Breast epithelium (tissue), 4 donors: Measurements from ENCODE around the gene ABHD13. TPM values are rescaled to one million over a fixed set of nuclear protein-coding genes. Genes with fewer than 3 reads are reported as not detected.

Source experiments
- DNase-seq, 2 donors: peaks; one replicate each; pipeline ENCODE4 v3.0.0-alpha.2; 2019; ENCODE audit warnings: low spot score in 2 of 2
- H3K27ac ChIP-seq, 2 donors: fragments of 200-600 bp; sonication (generic) in 1 of 2; one replicate each; pipeline ENCODE4 v1.5.1; 2016 to 2019; ENCODE audit warnings: mild to moderate bottlenecking in 1 of 2
- H3K27me3 ChIP-seq, 2 donors: fragments of 200-600 bp; sonication (generic) in 1 of 2; one replicate each; pipeline versions ENCODE4 v1.5.1 to v1.6.0; 2017 to 2019; ENCODE audit warnings: control low read depth in 1 of 2, mild to moderate bottlenecking in 1 of 2
- H3K36me3 ChIP-seq: fragments of 200-600 bp; one replicate; pipeline ENCODE4 v1.5.1; 2019
- H3K4me1 ChIP-seq, 2 donors: fragments of 200-600 bp; sonication (generic); one replicate each; pipeline ENCODE4 v1.5.1; 2016 to 2019; ENCODE audit warnings: control low read depth in 1 of 2
- H3K4me3 ChIP-seq, 3 donors: fragments of 200-600 bp; sonication (generic); 1 replicate in 2 of 3; 2 replicates in 1 of 3; pipeline ENCODE4 v1.5.1; 2016 to 2019; ENCODE audit warnings: mild to moderate bottlenecking in 3 of 3, moderate library complexity in 2 of 3
- H3K9me3 ChIP-seq, 2 donors: fragments of 200-600 bp; sonication (generic) in 1 of 2; one replicate each; pipeline ENCODE4 v1.5.1; 2016 to 2019; ENCODE audit warnings: control low read depth in 1 of 2
- CTCF ChIP-seq, 3 donors: fragments of 450-650 bp; IDR thresholded peaks; one replicate each; pipeline ENCODE4 v1.5.1; 2016 to 2017; ENCODE audit warnings: antibody characterized with exemption in 3 of 3, mild to moderate bottlenecking in 3 of 3, moderate library complexity in 3 of 3
- POLR2A ChIP-seq: fragments of 450-650 bp; IDR thresholded peaks from one replicate; pipeline ENCODE4 v1.6.1; 2016; ENCODE audit warnings: antibody characterized with exemption, mild to moderate bottlenecking, moderate library complexity
- POLR2AphosphoS5 ChIP-seq, 3 donors: sonication (generic); formaldehyde crosslinking; IDR thresholded peaks; one replicate each; pipeline ENCODE4 v1.6.1; 2017; ENCODE audit warnings: antibody characterized with exemption in 3 of 3
- intact Hi-C: fragments of 100-400 bp; cut with DNase I; formaldehyde crosslinking; loops from one replicate; pipeline ENCODE4 v1.15.1; 2023; ENCODE audit warnings: low total_unique reads
- total RNA-seq, 3 donors: library from RNA; depleted of rRNA; stranded (reverse); fragments of >200 nt; gene quantifications; one replicate each; pipeline ENCODE4 v1.1.0, GENCODE V29; 2016

The ABHD13 gene
- total RNA-seq, 3 donors from 2014 or later: 9.9 to 20.5 (median 14.4) TPM

GRCh38 chr13:108268466-108269112 is 50.4 kb downstream of the ABHD13 start:
- peak overlapping the region in 1 of 2 donors; percentile 23 for H3K27ac ChIP-seq
- TF ChIP-seq POLR2A (no peak), CTCF (IDR thresholded peaks at IDR 0.05) (no peak), POLR2AphosphoS5 (IDR thresholded peaks at IDR 0.05) (no peak)

GRCh38 chr13:108269601-108270328 is 51.6 kb downstream of the ABHD13 start, which contains the start of gene TNFSF13B:
Gene TNFSF13B, plus strand, starts transcription at chr13:108269718. Its CDS starts 178 bp downstream, at chr13:108269896.
- intact Hi-C loops: no loop called here
- Histone ChIP-seq H3K4me3 (peak within 1 kb of the TSS; percentile 45 to 67 (median 53)), H3K36me3 (no peaks in the 10 kb centered on the region), H3K9me3 (no peaks in the 10 kb centered on the region), H3K27me3 (no peaks in the 10 kb centered on the region), H3K4me1 (no peaks in the 10 kb centered on the region), H3K27ac (peak within 1 kb of the TSS; percentile 14 to 54)
- TF ChIP-seq POLR2A (no peak), CTCF (IDR thresholded peaks at IDR 0.05) (no peak), POLR2AphosphoS5 (IDR thresholded peaks at IDR 0.05) (no peak)
- DNase-seq: no peak

More at GRCh38 chr13:108268466-108269112, 50.4 kb downstream of the ABHD13 start:
- Histone ChIP-seq H3K36me3 (no peaks in the 10 kb centered on the region), H3K4me3 (no peak overlapping the region), H3K9me3 (no peaks in the 10 kb centered on the region), H3K4me1 (no peaks in the 10 kb centered on the region), H3K27me3 (no peaks in the 10 kb centered on the region)
- no peak for DNase-seq
- intact Hi-C loops: no loop called here

GRCh38 chr13:108270442-108270841 is 52.2 kb downstream of the ABHD13 start:
- Histone ChIP-seq H3K4me1 (no peaks in the 10 kb centered on the region), H3K27me3 (no peaks in the 10 kb centered on the region), H3K4me3 (peak overlapping the region; percentile 45 to 67 (median 53)), H3K36me3 (no peaks in the 10 kb centered on the region), H3K27ac (peak overlapping the region in 1 of 2 donors; percentile 54), H3K9me3 (no peaks in the 10 kb centered on the region)
- intact Hi-C loops: no loop called here
- no peak for DNase-seq
- TF ChIP-seq POLR2A: no peak
- TF ChIP-seq CTCF (IDR thresholded peaks at IDR 0.05): no peak
- TF ChIP-seq POLR2AphosphoS5 (IDR thresholded peaks at IDR 0.05): no peak

GRCh38 chr13:108272333-108272732 is 54.1 kb downstream of the ABHD13 start:
- H3K4me3 ChIP-seq: no peak overlapping the region
- H3K9me3 ChIP-seq: no peaks in the 10 kb centered on the region
- H3K36me3 ChIP-seq: no peaks in the 10 kb centered on the region
- H3K27me3 ChIP-seq: no peaks in the 10 kb centered on the region
- H3K27ac ChIP-seq: no peak overlapping the region
- no peaks in the 10 kb centered on the region for H3K4me1 ChIP-seq
- no peak for TF ChIP-seq POLR2AphosphoS5 (IDR thresholded peaks at IDR 0.05)
- TF ChIP-seq CTCF (IDR thresholded peaks at IDR 0.05): no peak
- no peak for TF ChIP-seq POLR2A
- intact Hi-C loops: no loop called here
- DNase-seq: no peak
